Motor neuron (in vitro differentiated cells): ENCODE measurements around the gene KRTAP5-3. TPM values are rescaled to one million over a fixed set of nuclear protein-coding genes. Genes with fewer than 3 reads are reported as not detected.
"Not testable (repeated sequence)": the region's sequence is repeated elsewhere in the genome, so short reads cannot be mapped to it uniquely, and the experiment has no call there.

ENCODE experiments used
- ATAC-seq, 8 experiments: fragments of 200-7000 bp; cut with Tn5 transposase; replicated peaks in 6 of 8; 2 replicates each; pipeline ENCODE4 v1.8.0; 2021; ENCODE audit warnings: mild to moderate bottlenecking in 8 of 8, moderate library complexity in 8 of 8
- H3K27ac ChIP-seq, 2 donors: fragments of 250-450 bp; sonication (Bioruptor Pico); 2 replicates each; pipeline ENCODE4 v1.9.0; 2021; ENCODE audit warnings: antibody characterized with exemption in 2 of 2, mild to moderate bottlenecking in 2 of 2, moderate library complexity in 1 of 2
- H3K4me1 ChIP-seq, 2 donors: fragments of 250-450 bp; sonication (Bioruptor Pico); replicated peaks in 1 of 2; 2 replicates each; pipeline ENCODE4 v1.6.1; 2021; ENCODE audit warnings: antibody characterized with exemption in 2 of 2, mild to moderate bottlenecking in 2 of 2, moderate library complexity in 1 of 2
- H3K4me3 ChIP-seq, 5 donors: fragments of 250-450 bp; sonication (Bioruptor Pico); 2 replicates each; pipeline ENCODE4 v1.9.0; 2021; ENCODE audit warnings: antibody characterized with exemption in 5 of 5, mild to moderate bottlenecking in 5 of 5, moderate library complexity in 4 of 5
- WGBS, 10 experiments: fragments of 450-650 bp; shearing (Covaris generic); methylation state at CpG; one replicate each; pipeline ENCODE4 v1.0.0; 2022; 5-methylcytosine and 5-hydroxymethylcytosine counted together
- in situ Hi-C, 9 experiments: fragments of 400-800 bp; cut with MboI; loops; one replicate each; pipeline ENCODE4 v1.15.0; 2021; ENCODE audit warnings: low sequenced_read_pairs in 9 of 9, low pct_unique_long_range_greater_than_20kb in 2 of 9; ENCODE audit not compliant: unreplicated experiment in 9 of 9
- total RNA-seq, 8 experiments: library from RNA; unstranded; fragments of 300-600 nt; gene quantifications; 2 replicates each; pipeline versions ENCODE4 v1.2.3 to v1.2.4, GENCODE V29; 2022

Gene KRTAP5-3
- total RNA-seq, 8 experiments from 2014 or later, result 0.29 TPM; not detected in 7

DNA sequence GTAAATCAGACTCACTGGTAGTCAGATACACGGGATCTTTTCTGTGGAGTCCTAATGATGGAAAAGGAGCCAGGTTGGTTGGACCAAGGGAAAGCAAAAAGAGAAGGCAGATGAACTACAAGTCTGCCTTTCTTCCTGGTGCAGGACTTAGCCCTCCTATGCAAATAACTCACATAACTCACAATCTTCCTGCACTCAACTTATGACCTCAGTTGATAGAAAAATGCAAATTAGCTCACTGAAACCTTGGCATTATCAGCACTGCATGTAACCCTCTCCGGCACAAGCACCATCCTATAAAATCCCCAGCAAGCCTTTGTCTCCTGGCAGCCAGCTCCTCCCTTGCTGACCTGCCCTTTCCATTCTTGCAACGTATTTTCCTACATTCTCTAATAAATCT is 6.6 kb downstream of the KRTAP5-3 start:
- peak in 7 of 8 experiments; percentile 26 to 81 (median 60) for ATAC-seq
- WGBS, 10 experiments, result 0 to 83% (median 50%) methylated on average over 1 to 2 of the region's 3 CpGs; no CpG with 5 or more reads in 2 of the 10 experiments
- H3K27ac ChIP-seq, in situ Hi-C loops, H3K4me3 ChIP-seq, H3K4me1 ChIP-seq: not testable (repeated sequence)

GRCh38 chr11:1600626-1601025 is 7.6 kb downstream of the KRTAP5-3 start:
- in situ Hi-C loops, result no loop called here
- ATAC-seq, result peak in 1 of 8 experiments; percentile 21
- peaks cover 0 to 4% of the 10 kb centered on the region in 2 donors for H3K4me1 ChIP-seq
- 5 to 100% (median 58%) methylated on average over 1 to 4 of the region's 5 CpGs; no CpG with 5 or more reads in 1 of the 10 experiments for WGBS, 10 experiments
- no peak overlapping the region for H3K27ac ChIP-seq
- no peak overlapping the region for H3K4me3 ChIP-seq

GRCh38 chr11:1598816-1599215 is 9.4 kb downstream of the KRTAP5-3 start:
- 39 to 82% (median 55%) methylated on average over 2 to 4 of the region's 6 CpGs; no CpG with 5 or more reads in 5 of the 10 experiments for WGBS, 10 experiments
- no peak for ATAC-seq
- no peak overlapping the region for H3K27ac ChIP-seq
- in situ Hi-C loops, result no loop called here
- H3K4me3 ChIP-seq, result no peak overlapping the region
- peaks cover 0 to 4% of the 10 kb centered on the region in 2 donors for H3K4me1 ChIP-seq

- H3K4me3 ChIP-seq, H3K27ac ChIP-seq, in situ Hi-C loops, ATAC-seq, H3K4me1 ChIP-seq: not testable (repeated sequence)
- 17 to 80% (median 53%) methylated on average over 1 to 3 of the region's 3 CpGs; no CpG with 5 or more reads in 1 of the 10 experiments for WGBS, 10 experiments
Observed at GRCh38 chr11:1598406-1598805, 9.9 kb downstream of the KRTAP5-3 start.

DNA sequence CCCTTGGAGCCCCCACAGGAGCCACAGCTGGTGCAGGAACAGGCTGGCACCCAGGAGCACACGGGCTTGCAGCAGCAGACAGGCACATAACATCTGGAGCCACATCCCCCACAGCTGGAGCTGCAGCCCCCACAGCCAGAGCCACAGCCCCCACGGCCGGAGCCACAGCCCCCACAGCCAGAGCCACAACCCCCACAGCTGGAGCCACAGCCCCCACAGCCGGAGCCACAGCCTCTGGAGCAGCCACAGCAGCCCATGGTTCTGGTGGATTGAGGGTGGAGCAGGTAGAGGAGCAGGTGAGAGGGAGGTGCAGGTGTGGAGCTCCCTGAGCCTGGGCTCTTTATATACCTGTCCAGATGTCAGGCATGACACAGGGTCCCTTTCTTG is 10.3 kb downstream of the KRTAP5-3 start, which contains the start of gene KRTAP5-2:
Gene KRTAP5-2 (minus strand): TSS at position 301 of the 387 bp plus-strand sequence. CDS start 44 bp downstream, at position 257.
- Histone ChIP-seq H3K4me1 (peaks cover 0 to 4% of the 10 kb centered on the region in 2 donors), H3K27ac (no peak within 1 kb of the TSS), H3K4me3 (no peak within 1 kb of the TSS)
- in situ Hi-C loops, result no loop called here
- ATAC-seq, result no peak
- no CpG with 5 or more reads among the region's 4 CpGs for WGBS, 10 experiments

- H3K4me1 ChIP-seq, result peaks cover 0 to 4% of the 10 kb centered on the region in 2 donors
- no peak overlapping the region for H3K27ac ChIP-seq
- in situ Hi-C loops, result no loop called here
- no peak for ATAC-seq
- WGBS, 10 experiments, result 82 to 100% (median 93%) methylated on average over 1 to 7 of the region's 10 CpGs; no CpG with 5 or more reads in 5 of the 10 experiments
- H3K4me3 ChIP-seq, result no peak overlapping the region
Observed at GRCh38 chr11:1597331-1597993, 10.8 kb downstream of the KRTAP5-3 start.

DNA sequence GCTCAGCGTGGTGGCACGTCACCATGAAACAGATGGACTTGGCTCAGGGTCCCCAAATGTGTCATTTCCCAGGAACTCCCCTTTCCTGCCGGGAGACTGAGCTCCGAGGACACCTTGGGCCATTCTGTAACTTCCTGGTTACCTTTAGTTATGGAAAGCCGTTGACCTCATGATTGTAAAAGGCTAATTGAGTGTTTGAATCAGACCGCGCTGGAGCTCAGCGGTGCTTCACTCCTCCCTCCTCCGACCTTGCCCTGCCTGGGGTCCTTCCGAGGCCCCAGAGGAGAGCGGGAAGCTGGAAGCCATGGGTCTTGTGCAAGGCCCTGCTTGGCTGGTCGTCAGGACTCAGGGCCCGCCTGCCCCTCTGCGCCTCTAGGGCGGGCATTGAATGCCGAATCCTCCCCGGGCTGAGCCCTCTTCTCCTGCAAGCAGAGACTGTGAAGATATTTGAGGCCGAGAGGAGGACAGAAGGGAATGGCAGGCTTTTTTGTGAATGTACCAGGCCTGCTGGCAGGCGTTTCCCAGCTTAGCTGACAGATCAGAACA is 11.6 kb downstream of the KRTAP5-3 start:
- H3K4me1 ChIP-seq, H3K4me3 ChIP-seq, H3K27ac ChIP-seq, in situ Hi-C loops: not testable (repeated sequence)
- 20 to 80% (median 59%) methylated on average over 1 to 5 of the region's 19 CpGs; no CpG with 5 or more reads in 5 of the 10 experiments for WGBS, 10 experiments
- peak in 5 of 8 experiments; percentile 29 to 51 (median 35) for ATAC-seq

- H3K4me3 ChIP-seq, in situ Hi-C loops, H3K4me1 ChIP-seq, H3K27ac ChIP-seq: not testable (repeated sequence)
- WGBS, 10 experiments, result 18 to 100% (median 51%) methylated on average over 1 to 7 of the region's 11 CpGs
- peak in 4 of 8 experiments; percentile 15 to 32 (median 23) for ATAC-seq
Observed at GRCh38 chr11:1595994-1596575, 12.2 kb downstream of the KRTAP5-3 start.

DNA sequence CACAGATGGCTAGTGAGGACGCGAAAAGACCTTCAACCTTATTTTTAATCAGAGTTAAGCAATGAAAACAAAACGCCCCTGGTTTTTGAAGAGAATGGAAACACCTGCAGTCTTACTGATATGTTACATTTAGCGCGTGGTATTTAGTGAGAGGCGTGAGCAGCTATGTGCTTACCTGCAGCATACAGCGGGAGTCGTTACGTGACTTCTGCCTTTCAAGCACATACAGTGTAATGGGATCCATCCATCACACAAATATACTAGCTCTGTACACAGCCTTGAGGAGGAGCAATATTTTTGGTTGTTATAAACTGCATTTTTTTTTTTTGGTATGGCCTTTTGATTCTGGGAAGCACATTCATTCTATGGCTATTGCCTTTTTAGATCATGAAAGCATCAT is 15.6 kb downstream of the KRTAP5-3 start:
- in situ Hi-C loops, result no loop called here
- ATAC-seq, result peak in 1 of 8 experiments; percentile 23
- Histone ChIP-seq H3K27ac (no peak overlapping the region), H3K4me1 (no peaks in the 10 kb centered on the region), H3K4me3 (no peak overlapping the region)
- WGBS, 10 experiments, result 0 to 83% (median 74%) methylated on average over 1 to 9 of the region's 9 CpGs; no CpG with 5 or more reads in 1 of the 10 experiments

- in situ Hi-C loops, result no loop called here
- no peak overlapping the region for H3K27ac ChIP-seq
- no peak for ATAC-seq
- H3K4me3 ChIP-seq, result no peak overlapping the region
- WGBS, 10 experiments, result 50 to 100% (median 94%) methylated on average over 2 to 5 of the region's 6 CpGs; no CpG with 5 or more reads in 6 of the 10 experiments
- H3K4me1 ChIP-seq, result no peaks in the 10 kb centered on the region
Observed at GRCh38 chr11:1589996-1590395, 18.3 kb downstream of the KRTAP5-3 start.

DNA sequence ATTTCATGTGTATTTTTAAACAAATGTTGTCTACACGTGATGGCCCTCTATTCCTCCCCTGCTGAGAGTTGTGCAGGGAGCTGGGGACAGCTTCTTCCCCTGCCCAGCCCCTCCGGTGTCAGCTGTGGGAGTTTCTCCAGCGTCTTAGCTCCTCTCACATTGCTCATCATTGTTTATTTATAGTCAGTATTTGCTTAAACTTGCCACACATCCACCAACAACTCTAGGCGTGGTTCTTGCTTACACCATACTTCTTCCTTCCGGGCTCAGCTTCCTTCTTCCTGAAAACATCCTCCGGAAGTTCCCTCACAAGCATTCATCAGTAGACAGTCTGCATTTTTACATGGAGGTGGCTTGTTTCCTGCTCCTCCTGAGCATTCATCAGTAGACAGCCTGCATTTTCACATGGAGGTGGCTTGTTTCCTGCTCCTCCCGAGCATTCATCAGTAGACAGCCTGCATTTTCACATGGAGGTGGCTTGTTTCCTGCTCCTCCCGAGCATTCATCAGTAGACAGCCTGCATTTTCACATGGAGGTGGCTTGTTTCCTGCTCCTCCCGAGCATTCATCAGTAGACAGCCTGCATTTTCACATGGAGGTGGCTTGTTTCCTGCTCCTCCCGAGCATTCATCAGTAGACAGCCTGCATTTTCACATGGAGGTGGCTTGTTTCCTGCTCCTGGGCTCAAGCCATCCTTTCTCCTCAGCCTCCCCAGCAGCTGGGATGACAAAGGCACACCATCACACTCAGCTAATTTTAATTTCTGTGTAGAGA is 18.9 kb downstream of the KRTAP5-3 start:
- peak in 3 of 8 experiments; percentile 53 to 98 (median 97) for ATAC-seq
- H3K27ac ChIP-seq, H3K4me1 ChIP-seq, H3K4me3 ChIP-seq, in situ Hi-C loops: not testable (repeated sequence)
- WGBS, 10 experiments, result 0 to 70% (median 50%) methylated on average over 1 to 6 of the region's 10 CpGs; no CpG with 5 or more reads in 2 of the 10 experiments

GRCh38 chr11:1586699-1587098 is 21.6 kb downstream of the KRTAP5-3 start:
- Histone ChIP-seq H3K27ac (no peak overlapping the region), H3K4me1 (no peaks in the 10 kb centered on the region)
- 7 to 75% (median 46%) methylated on average over 2 of the region's 2 CpGs; no CpG with 5 or more reads in 5 of the 10 experiments for WGBS, 10 experiments

More at GRCh38 chr11:1586699-1587098, 21.6 kb downstream of the KRTAP5-3 start:
- peak in 1 of 8 experiments; percentile 20 for ATAC-seq
- in situ Hi-C loops, result no loop called here
- no peak overlapping the region for H3K4me3 ChIP-seq
